OCI-LY1 (cell line): ENCODE measurements around the gene BNC1.

Source experiments
- CTCF ChIP-seq: fragments of 200-600 bp; sonication (generic), shearing (Covaris generic); IDR thresholded peaks from 2 replicates; pipeline ENCODE4 v1.5.1; 2017; ENCODE audit warnings: mild to moderate bottlenecking, antibody characterized with exemption, low read length, moderate library complexity, mixed read lengths
- EZH2 ChIP-seq: fragments of 200-600 bp; sonication (generic), shearing (Covaris generic); IDR thresholded peaks from 2 replicates; pipeline ENCODE4 v1.8.0; 2017; ENCODE audit warnings: borderline replicate concordance, mixed run types, mild to moderate bottlenecking, antibody characterized with exemption, low read length, moderate library complexity, mixed read lengths

- TF ChIP-seq EZH2 = no peak
- TF ChIP-seq CTCF = no peak
Observed at GRCh38 chr15:83282141-83282540, 2.3 kb downstream of the BNC1 start.
